HEK293T (cell line): ENCODE data around the gene ADAMTS17.

ENCODE experiments used
- ARNT ChIP-seq: fragments of 450-650 bp; IDR thresholded peaks from 2 replicates; pipeline ENCODE4 v1.6.1; 2017; ENCODE audit warnings: mild to moderate bottlenecking
- BHLHE40 ChIP-seq: fragments of 450-650 bp; IDR thresholded peaks from 2 replicates; pipeline ENCODE4 v1.6.1; 2016; ENCODE audit warnings: mild to moderate bottlenecking, moderate library complexity, borderline replicate concordance
- CTBP1 ChIP-seq: fragments of 450-650 bp; IDR thresholded peaks from 2 replicates; pipeline ENCODE4 v1.6.1; 2016; ENCODE audit warnings: borderline replicate concordance
- ELF4 ChIP-seq: fragments of 450-650 bp; IDR thresholded peaks from 2 replicates; pipeline ENCODE4 v1.6.1; 2017; ENCODE audit warnings: antibody characterized with exemption
- FOXA1 ChIP-seq: fragments of 450-650 bp; IDR thresholded peaks from 2 replicates; pipeline ENCODE4 v1.6.1; 2016; ENCODE audit warnings: mild to moderate bottlenecking
- FOXK2 ChIP-seq: fragments of 450-650 bp; IDR thresholded peaks from 2 replicates; pipeline ENCODE4 v1.6.1; 2016; ENCODE audit warnings: mild to moderate bottlenecking
- FOXM1 ChIP-seq: fragments of 450-650 bp; IDR thresholded peaks from 2 replicates; pipeline ENCODE4 v1.6.1; 2017; ENCODE audit warnings: mild to moderate bottlenecking, borderline replicate concordance
- HDGF ChIP-seq: fragments of 450-650 bp; IDR thresholded peaks from 2 replicates; pipeline ENCODE4 v1.6.1; 2017; ENCODE audit warnings: antibody characterized with exemption, borderline replicate concordance
- NFRKB ChIP-seq: fragments of 450-650 bp; IDR thresholded peaks from 2 replicates; pipeline ENCODE4 v1.6.1; 2016; ENCODE audit warnings: mild to moderate bottlenecking, moderate library complexity
- SP1 ChIP-seq: fragments of 450-650 bp; IDR thresholded peaks from 2 replicates; pipeline ENCODE4 v1.6.1; 2017
- SUZ12 ChIP-seq: fragments of 450-650 bp; IDR thresholded peaks from 2 replicates; pipeline ENCODE4 v1.6.1; 2016; ENCODE audit warnings: mild to moderate bottlenecking
- TARDBP ChIP-seq: fragments of 450-650 bp; IDR thresholded peaks from 2 replicates; pipeline ENCODE4 v1.6.1; 2016
- ZNF384 ChIP-seq: fragments of 450-650 bp; IDR thresholded peaks from 2 replicates; pipeline ENCODE4 v1.6.1; 2016
- TF ChIP-seq, protein P1 (sequence below): fragments of 450-650 bp; IDR thresholded peaks from 2 replicates; pipeline ENCODE4 v1.6.1; 2016

DNA sequence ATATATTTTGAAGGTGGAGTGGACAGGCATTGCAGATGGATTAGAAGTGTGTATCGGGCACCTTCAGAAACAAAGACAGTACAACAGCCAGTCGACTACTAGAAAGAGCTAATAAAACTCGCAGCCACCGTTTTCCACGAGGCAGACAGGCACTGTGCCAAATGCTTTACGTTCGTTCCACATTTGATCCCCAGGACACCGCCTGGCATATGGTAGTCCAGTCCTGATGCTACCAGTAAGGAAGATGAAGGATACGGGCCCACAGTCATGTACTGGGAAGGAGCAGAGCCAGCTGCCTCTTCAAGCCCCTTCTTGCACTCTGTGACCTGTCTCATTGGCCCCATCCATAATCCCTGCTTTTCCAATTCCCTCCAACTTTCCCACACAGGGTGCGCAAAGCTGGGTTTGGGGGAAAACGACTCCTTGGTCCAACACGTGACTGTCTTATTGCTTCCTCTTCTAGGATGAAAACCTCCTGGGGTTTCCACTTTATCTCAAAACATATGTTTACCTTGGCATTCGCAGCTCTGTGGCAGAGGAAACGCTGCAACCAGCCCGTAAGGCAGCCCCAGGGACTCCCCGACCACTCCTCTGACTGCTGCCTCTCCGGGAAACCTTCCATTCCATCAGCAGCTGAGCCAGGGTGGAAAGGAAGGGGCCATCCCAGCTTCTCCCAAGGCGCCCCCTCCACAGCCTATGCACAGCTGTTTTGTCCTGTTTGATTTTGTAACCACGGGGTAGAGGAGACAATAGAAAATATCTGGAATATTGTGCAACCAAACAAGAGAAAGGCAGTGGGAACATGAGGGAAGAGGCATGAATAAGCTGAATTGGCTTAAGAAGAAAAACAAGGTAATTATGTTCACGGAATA lies 107.4 kb downstream of the ADAMTS17 start:
- no peak for TF ChIP-seq ARNT
- TF ChIP-seq, protein P1, sequence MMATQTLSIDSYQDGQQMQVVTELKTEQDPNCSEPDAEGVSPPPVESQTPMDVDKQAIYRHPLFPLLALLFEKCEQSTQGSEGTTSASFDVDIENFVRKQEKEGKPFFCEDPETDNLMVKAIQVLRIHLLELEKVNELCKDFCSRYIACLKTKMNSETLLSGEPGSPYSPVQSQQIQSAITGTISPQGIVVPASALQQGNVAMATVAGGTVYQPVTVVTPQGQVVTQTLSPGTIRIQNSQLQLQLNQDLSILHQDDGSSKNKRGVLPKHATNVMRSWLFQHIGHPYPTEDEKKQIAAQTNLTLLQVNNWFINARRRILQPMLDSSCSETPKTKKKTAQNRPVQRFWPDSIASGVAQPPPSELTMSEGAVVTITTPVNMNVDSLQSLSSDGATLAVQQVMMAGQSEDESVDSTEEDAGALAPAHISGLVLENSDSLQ = no peak
- TF ChIP-seq BHLHE40 = no peak
- TF ChIP-seq SP1 = no peak
- no peak for TF ChIP-seq FOXM1
- TF ChIP-seq FOXK2 = no peak
- no peak for TF ChIP-seq FOXA1
- TF ChIP-seq HDGF = no peak
- TF ChIP-seq CTBP1 = no peak
- no peak for TF ChIP-seq NFRKB
- TF ChIP-seq ZNF384 = no peak
- TF ChIP-seq ELF4 = no peak
- TF ChIP-seq TARDBP = no peak
- TF ChIP-seq SUZ12 = no peak
